SK-N-SH (cell line): Measurements from ENCODE around the gene OGFOD2. TPM values are rescaled to one million over a fixed set of nuclear protein-coding genes. Genes with fewer than 3 reads are reported as not detected.
A peak's percentile ranks its signal among the peaks of the same experiment; 100 is the strongest.
"Not testable (repeated sequence)": the region's sequence is repeated elsewhere in the genome, so short reads cannot be mapped to it uniquely, and the experiment has no call there.

ENCODE experiments used
- CTCF ChIA-PET: fragments of 300-600, 350-600 bp; formaldehyde crosslinking; extraction: SDS; loops from one replicate; lab custom pipeline; 2021; lab: Yijun Ruan, JAX
- POLR2A ChIA-PET: fragments of 350-600 bp; sonication (Branson Sonifier 250); formaldehyde crosslinking; extraction: SDS; loops from one replicate; lab custom pipeline; 2020; ENCODE audit warnings: antibody characterized with exemption, inconsistent platforms; lab: Yijun Ruan, JAX
- DNase-seq: peaks from one replicate; pipeline ENCODE4 v3.0.0; 2012
- H2AFZ ChIP-seq: fragments of 200-600 bp; sonication (generic); 2 replicates; pipeline ENCODE4 v1.8.1; 2016; ENCODE audit warnings: antibody characterized with exemption, mild to moderate bottlenecking, low read depth
- H3F3A ChIP-seq: fragments of 200-600 bp; sonication (generic); replicated peaks from 2 replicates; pipeline ENCODE3; 2016; ENCODE audit warnings: antibody characterized with exemption, mild to moderate bottlenecking; ENCODE audit not compliant: insufficient read depth
- H3K27ac ChIP-seq, 2 experiments: fragments of 200-500 bp in 1 of 2; fragments of 200-600 bp in 1 of 2; sonication (Bioruptor generic) in 1 of 2; sonication (generic), shearing (Covaris generic) in 1 of 2; 2 replicates each; pipeline versions ENCODE4 v1.5.1 to v1.6.1; 2014 to 2016; ENCODE audit warnings: low read depth in 2 of 2, inconsistent platforms in 1 of 2, low read length in 1 of 2, mild to moderate bottlenecking in 1 of 2, mixed read lengths in 1 of 2
- H3K27me3 ChIP-seq: fragments of 200-600 bp; sonication (generic), shearing (Covaris generic); 2 replicates; pipeline ENCODE4 v1.6.1; 2016; ENCODE audit warnings: mixed run types; ENCODE audit not compliant: insufficient read depth
- H3K36me3 ChIP-seq, 2 experiments: fragments of 200-500 bp in 1 of 2; fragments of 200-600 bp in 1 of 2; sonication (Bioruptor generic) in 1 of 2; sonication (generic) in 1 of 2; replicated peaks in 1 of 2; 2 replicates each; pipeline versions ENCODE3 to v1.5.1; 2014 to 2016; ENCODE audit warnings: low read length in 1 of 2, mild to moderate bottlenecking in 1 of 2; ENCODE audit not compliant: insufficient read depth in 2 of 2, control insufficient read depth in 1 of 2
- H3K4me1 ChIP-seq, 2 experiments: fragments of 200-500 bp in 1 of 2; fragments of 200-600 bp in 1 of 2; sonication (Bioruptor generic) in 1 of 2; sonication (generic), shearing (Covaris generic) in 1 of 2; 2 replicates each; pipeline versions ENCODE4 v1.5.1 to v1.6.1; 2014 to 2016; ENCODE audit warnings: low read depth in 1 of 2, low read length in 1 of 2, mixed run types in 1 of 2; ENCODE audit not compliant: insufficient read depth in 2 of 2, control insufficient read depth in 1 of 2
- H3K4me2 ChIP-seq: fragments of 200-600 bp; sonication (generic), shearing (Covaris generic); 2 replicates; pipeline ENCODE4 v1.6.1; 2017; ENCODE audit warnings: mixed run types
- H3K4me3 ChIP-seq, 2 experiments: fragments of 200-500 bp in 1 of 2; fragments of 200-600 bp in 1 of 2; sonication (Bioruptor generic) in 1 of 2; sonication (generic), shearing (Covaris generic) in 1 of 2; 2 replicates each; pipeline versions ENCODE4 v1.5.1 to v1.8.1; 2014 to 2016; ENCODE audit warnings: low read depth in 2 of 2, inconsistent platforms in 1 of 2, low read length in 1 of 2, mild to moderate bottlenecking in 1 of 2, mixed read lengths in 1 of 2, moderate library complexity in 1 of 2
- H3K79me2 ChIP-seq: fragments of 200-600 bp; sonication (generic); 2 replicates; pipeline ENCODE4 v1.8.1; 2017; ENCODE audit warnings: mild to moderate bottlenecking; ENCODE audit not compliant: insufficient read depth
- H3K9ac ChIP-seq: fragments of 200-600 bp; sonication (generic); 2 replicates; pipeline ENCODE4 v1.6.1; 2017; ENCODE audit warnings: mixed run types
- H3K9me2 ChIP-seq: fragments of 200-600 bp; sonication (generic); 2 replicates; pipeline ENCODE4 v1.6.1; 2017; ENCODE audit warnings: mixed run types
- H3K9me3 ChIP-seq: fragments of 200-600 bp; sonication (generic); 2 replicates; pipeline ENCODE4 v1.6.1; 2017; ENCODE audit warnings: mixed run types, mild to moderate bottlenecking, moderate library complexity
- H4K20me1 ChIP-seq: fragments of 200-600 bp; sonication (generic); 2 replicates; pipeline ENCODE4 v1.6.1; 2017; ENCODE audit warnings: mild to moderate bottlenecking, mixed run types; ENCODE audit not compliant: insufficient read depth
- CHD2 ChIP-seq: fragments of 150-350 bp; IDR thresholded peaks from 2 replicates; pipeline ENCODE4 v1.6.1; 2018; ENCODE audit warnings: low read length; ENCODE audit not compliant: partially characterized antibody
- ELF1 ChIP-seq: IDR thresholded peaks from 2 replicates; pipeline ENCODE4 v1.4.0; 2012
- EP300 ChIP-seq, 2 experiments: IDR thresholded peaks; 2 replicates each; pipeline versions ENCODE4 v1.4.0 to v1.6.1; 2012; ENCODE audit warnings: borderline replicate concordance in 1 of 2, low read depth in 1 of 2, low read length in 1 of 2
- FOSL2 ChIP-seq: IDR thresholded peaks from 2 replicates; pipeline ENCODE4 v1.4.0; 2012; ENCODE audit warnings: low read depth, mild to moderate bottlenecking, moderate library complexity, borderline replicate concordance
- FOXJ3 ChIP-seq: sonication (generic); formaldehyde crosslinking; IDR thresholded peaks from 2 replicates; pipeline ENCODE4 v1.5.1; 2020; ENCODE audit warnings: mild to moderate bottlenecking, missing genetic modification reagents
- FOXM1 ChIP-seq: IDR thresholded peaks from 2 replicates; pipeline ENCODE4 v1.4.0; 2012; ENCODE audit warnings: low read depth, mild to moderate bottlenecking
- JUND ChIP-seq: IDR thresholded peaks from 2 replicates; pipeline ENCODE4 v1.4.0; 2012
- NFIC ChIP-seq: IDR thresholded peaks from 2 replicates; pipeline ENCODE4 v1.4.0; 2012; ENCODE audit warnings: borderline replicate concordance
- POLR2AphosphoS5 ChIP-seq: IDR thresholded peaks from 2 replicates; pipeline ENCODE4 v1.6.1; 2012; ENCODE audit warnings: low read depth, low read length
- RCOR1 ChIP-seq: fragments of 150-350 bp; IDR thresholded peaks from 2 replicates; pipeline ENCODE4 v1.6.1; 2017; ENCODE audit warnings: antibody characterized with exemption, low read length
- SIN3A ChIP-seq: IDR thresholded peaks from 2 replicates; pipeline ENCODE4 v1.6.1; 2012; ENCODE audit warnings: low read depth, mild to moderate bottlenecking, low read length, moderate library complexity, borderline replicate concordance
- SMC3 ChIP-seq: IDR thresholded peaks from 2 replicates; pipeline ENCODE4 v1.6.1; 2012; ENCODE audit warnings: low read depth, low read length, improper control_type of control experiment
- TAF1 ChIP-seq: IDR thresholded peaks from 2 replicates; pipeline ENCODE4 v1.6.1; 2012; ENCODE audit warnings: low read depth, mild to moderate bottlenecking, low read length, moderate library complexity, borderline replicate concordance
- TCF12 ChIP-seq: IDR thresholded peaks from 2 replicates; pipeline ENCODE4 v1.4.0; 2012
- YY1 ChIP-seq: IDR thresholded peaks from 2 replicates; pipeline ENCODE4 v1.4.0; 2012; ENCODE audit warnings: low read depth, mild to moderate bottlenecking
- WGBS: methylation state at CpG from one replicate; pipeline ENCODE4 v1.1.6; 2017; ENCODE audit warnings: low lambda C conversion rate; 5-methylcytosine and 5-hydroxymethylcytosine counted together
- polyA plus RNA-seq, 3 experiments: library from polyadenylated mRNA; depleted of rRNA; stranded (reverse); fragments of >200 nt; gene quantifications; 2 replicates each; pipeline ENCODE4 v1.2.3, GENCODE V29; 2012
- TF ChIP-seq, protein P1 (sequence below): IDR thresholded peaks from 2 replicates; pipeline ENCODE4; 2012
- TF ChIP-seq, protein P2 (sequence below): IDR thresholded peaks from 2 replicates; pipeline ENCODE4 v1.6.1; 2012; ENCODE audit warnings: mild to moderate bottlenecking, low read depth, low read length, moderate library complexity
- TF ChIP-seq, protein P3 (sequence below): IDR thresholded peaks from 2 replicates; pipeline ENCODE4 v1.4.0; 2012; ENCODE audit warnings: low read depth, borderline replicate concordance

The OGFOD2 gene
- polyA plus RNA-seq, 1 of the 3 experiments (the other 2 are of a cell fraction) = 22.0 TPM

DNA sequence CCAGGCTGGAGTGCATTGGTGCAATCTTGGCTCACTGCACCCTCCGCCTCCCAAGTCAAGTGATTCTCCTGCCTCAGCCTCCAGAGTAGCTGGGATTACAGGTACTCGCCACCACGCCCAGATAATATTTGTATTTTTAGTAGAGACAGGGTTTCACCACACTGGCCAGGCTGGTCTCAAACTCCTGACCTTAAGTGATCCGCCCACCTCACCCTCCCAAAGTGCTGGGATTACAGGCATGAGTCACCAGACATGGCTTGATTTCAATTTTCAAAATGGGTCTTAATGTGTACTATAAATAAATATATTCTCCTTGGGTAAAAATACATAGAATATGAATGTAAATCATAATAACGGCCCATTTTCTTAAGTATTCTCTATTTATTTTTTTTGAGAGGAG is 33.7 kb upstream of the OGFOD2 start:
- not testable (repeated sequence) for H3K36me3 ChIP-seq, DNase-seq, H3K79me2 ChIP-seq, H3K4me3 ChIP-seq, H3K9me3 ChIP-seq, H2AFZ ChIP-seq, H3K4me2 ChIP-seq, H3K9ac ChIP-seq, H3F3A ChIP-seq
- 85% methylated on average over 5 of the region's 5 CpGs for WGBS
- CTCF ChIA-PET = interaction anchor here (1.0 to 1.5 kb wide), 3 partner anchors 84 to 297 kb away, joined by 3 to 5 read pairs (median 4); no protein-coding TSS in a partner anchor
- H3K4me1 ChIP-seq = peaks cover 0 to 21% of the 10 kb centered on the region in 2 experiments; a peak in 1 of 4 replicates
- TF ChIP-seq FOSL2 = peak; percentile 18; the same call in 1 of the 2 replicates
- TF ChIP-seq, all 33 proteins: peak for 1; not testable (repeated sequence) for 32
- H3K27me3 ChIP-seq, H3K27ac ChIP-seq, H3K9me2 ChIP-seq, H4K20me1 ChIP-seq: not testable (repeated sequence)
- POLR2A ChIA-PET = interaction anchor here (0.6 kb wide), 1 partner anchor 43 kb away, joined by 3 read pairs; no protein-coding TSS in a partner anchor

DNA sequence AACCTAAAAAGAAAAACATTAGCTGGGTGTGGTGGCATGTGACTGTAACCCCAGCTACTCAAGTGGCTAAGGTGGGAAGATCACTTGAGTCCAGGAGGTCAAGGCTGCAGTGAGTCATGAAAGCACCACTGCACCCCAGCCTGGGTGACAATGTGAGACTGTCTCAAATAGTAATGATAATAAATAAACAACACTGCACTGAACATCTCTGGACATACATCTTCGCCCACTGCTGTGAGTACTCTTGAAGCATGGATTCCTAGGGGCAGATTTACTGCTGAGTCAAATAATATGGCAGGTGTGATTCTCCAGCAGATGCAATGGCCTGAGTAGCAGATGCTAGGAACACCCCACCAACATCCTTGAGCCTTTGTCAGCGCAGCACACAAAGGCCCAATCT is 32.4 kb upstream of the OGFOD2 start:
- H3K9me3 ChIP-seq = no peaks in the 10 kb centered on the region
- ChIA-PET POLR2A (interaction anchor here (0.6 kb wide), 1 partner anchor 48 kb away, joined by 3 read pairs; no protein-coding TSS in a partner anchor), CTCF (interaction anchor here (1.3 kb wide), 1 partner anchor 82 kb away, joined by 4 read pairs; no protein-coding TSS in a partner anchor)
- no peak overlapping the region for H2AFZ ChIP-seq
- no peaks in the 10 kb centered on the region for H3K79me2 ChIP-seq
- H3K9me2 ChIP-seq = no peaks in the 10 kb centered on the region
- no peak overlapping the region for H3K4me2 ChIP-seq
- H3F3A ChIP-seq = peaks cover 15% of the 10 kb centered on the region
- H3K27ac ChIP-seq = peak overlapping the region in 1 of 2 experiments; percentile 3; a peak in 1 of 4 replicates
- WGBS = 92% methylated on average over 2 of the region's 2 CpGs
- no peak overlapping the region for H3K9ac ChIP-seq
- H3K36me3 ChIP-seq = no peaks in the 10 kb centered on the region
- peaks cover 0 to 30% of the 10 kb centered on the region in 2 experiments; a peak in 2 of 4 replicates for H3K4me1 ChIP-seq
- TF ChIP-seq FOXJ3 (CRISPR knock-in tag) (no peak), FOSL2 (no peak), TAF1 (no peak), JUND (no peak), CHD2 (no peak), ELF1 (no peak), YY1 (no peak), EP300 (IDR thresholded peaks at IDR 0.05; ENCODE audit: borderline replicate concordance in 1 of 2, low read depth in 1 of 2, low read length in 1 of 2) (no peak), SMC3 (no peak), NFIC (no peak), RCOR1 (no peak), FOXM1 (no peak), POLR2AphosphoS5 (no peak), TCF12 (no peak), SIN3A (no peak)
- TF ChIP-seq, protein P1, sequence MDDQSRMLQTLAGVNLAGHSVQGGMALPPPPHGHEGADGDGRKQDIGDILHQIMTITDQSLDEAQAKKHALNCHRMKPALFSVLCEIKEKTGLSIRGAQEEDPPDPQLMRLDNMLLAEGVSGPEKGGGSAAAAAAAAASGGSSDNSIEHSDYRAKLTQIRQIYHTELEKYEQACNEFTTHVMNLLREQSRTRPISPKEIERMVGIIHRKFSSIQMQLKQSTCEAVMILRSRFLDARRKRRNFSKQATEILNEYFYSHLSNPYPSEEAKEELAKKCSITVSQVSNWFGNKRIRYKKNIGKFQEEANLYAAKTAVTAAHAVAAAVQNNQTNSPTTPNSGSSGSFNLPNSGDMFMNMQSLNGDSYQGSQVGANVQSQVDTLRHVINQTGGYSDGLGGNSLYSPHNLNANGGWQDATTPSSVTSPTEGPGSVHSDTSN = no peak
- TF ChIP-seq, protein P2, sequence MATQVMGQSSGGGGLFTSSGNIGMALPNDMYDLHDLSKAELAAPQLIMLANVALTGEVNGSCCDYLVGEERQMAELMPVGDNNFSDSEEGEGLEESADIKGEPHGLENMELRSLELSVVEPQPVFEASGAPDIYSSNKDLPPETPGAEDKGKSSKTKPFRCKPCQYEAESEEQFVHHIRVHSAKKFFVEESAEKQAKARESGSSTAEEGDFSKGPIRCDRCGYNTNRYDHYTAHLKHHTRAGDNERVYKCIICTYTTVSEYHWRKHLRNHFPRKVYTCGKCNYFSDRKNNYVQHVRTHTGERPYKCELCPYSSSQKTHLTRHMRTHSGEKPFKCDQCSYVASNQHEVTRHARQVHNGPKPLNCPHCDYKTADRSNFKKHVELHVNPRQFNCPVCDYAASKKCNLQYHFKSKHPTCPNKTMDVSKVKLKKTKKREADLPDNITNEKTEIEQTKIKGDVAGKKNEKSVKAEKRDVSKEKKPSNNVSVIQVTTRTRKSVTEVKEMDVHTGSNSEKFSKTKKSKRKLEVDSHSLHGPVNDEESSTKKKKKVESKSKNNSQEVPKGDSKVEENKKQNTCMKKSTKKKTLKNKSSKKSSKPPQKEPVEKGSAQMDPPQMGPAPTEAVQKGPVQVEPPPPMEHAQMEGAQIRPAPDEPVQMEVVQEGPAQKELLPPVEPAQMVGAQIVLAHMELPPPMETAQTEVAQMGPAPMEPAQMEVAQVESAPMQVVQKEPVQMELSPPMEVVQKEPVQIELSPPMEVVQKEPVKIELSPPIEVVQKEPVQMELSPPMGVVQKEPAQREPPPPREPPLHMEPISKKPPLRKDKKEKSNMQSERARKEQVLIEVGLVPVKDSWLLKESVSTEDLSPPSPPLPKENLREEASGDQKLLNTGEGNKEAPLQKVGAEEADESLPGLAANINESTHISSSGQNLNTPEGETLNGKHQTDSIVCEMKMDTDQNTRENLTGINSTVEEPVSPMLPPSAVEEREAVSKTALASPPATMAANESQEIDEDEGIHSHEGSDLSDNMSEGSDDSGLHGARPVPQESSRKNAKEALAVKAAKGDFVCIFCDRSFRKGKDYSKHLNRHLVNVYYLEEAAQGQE = no peak
- TF ChIP-seq, protein P3, sequence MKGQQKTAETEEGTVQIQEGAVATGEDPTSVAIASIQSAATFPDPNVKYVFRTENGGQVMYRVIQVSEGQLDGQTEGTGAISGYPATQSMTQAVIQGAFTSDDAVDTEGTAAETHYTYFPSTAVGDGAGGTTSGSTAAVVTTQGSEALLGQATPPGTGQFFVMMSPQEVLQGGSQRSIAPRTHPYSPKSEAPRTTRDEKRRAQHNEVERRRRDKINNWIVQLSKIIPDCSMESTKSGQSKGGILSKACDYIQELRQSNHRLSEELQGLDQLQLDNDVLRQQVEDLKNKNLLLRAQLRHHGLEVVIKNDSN = no peak
- H3K27me3 ChIP-seq = no peaks in the 10 kb centered on the region
- DNase-seq = no peak
- no peaks in the 10 kb centered on the region for H4K20me1 ChIP-seq
- no peak overlapping the region for H3K4me3 ChIP-seq
